ENCODE measurements around the gene LYPD3.

DNA sequence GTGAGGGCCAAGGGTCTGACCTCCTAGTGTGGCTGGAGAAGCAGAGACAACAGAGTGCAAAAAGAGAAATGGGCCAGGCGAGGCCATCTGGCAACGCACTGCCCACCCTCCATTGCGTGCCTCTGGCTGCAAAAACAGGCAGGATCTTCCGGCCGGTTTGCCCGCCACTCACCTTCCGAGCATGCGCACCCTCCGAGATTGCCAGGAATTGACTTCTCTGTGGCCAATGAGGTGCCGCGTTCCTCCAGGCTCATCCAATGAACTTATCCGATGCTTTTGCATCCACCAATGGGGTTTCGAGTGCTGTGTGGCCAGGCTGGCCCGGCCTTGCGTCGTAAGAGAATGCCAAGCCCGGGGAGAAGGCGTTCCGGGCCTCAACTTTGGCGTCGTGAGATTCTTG is 50.9 kb downstream of the LYPD3 start, which contains the start of gene TEX101:
- TF ChIP-seq, protein P1, sequence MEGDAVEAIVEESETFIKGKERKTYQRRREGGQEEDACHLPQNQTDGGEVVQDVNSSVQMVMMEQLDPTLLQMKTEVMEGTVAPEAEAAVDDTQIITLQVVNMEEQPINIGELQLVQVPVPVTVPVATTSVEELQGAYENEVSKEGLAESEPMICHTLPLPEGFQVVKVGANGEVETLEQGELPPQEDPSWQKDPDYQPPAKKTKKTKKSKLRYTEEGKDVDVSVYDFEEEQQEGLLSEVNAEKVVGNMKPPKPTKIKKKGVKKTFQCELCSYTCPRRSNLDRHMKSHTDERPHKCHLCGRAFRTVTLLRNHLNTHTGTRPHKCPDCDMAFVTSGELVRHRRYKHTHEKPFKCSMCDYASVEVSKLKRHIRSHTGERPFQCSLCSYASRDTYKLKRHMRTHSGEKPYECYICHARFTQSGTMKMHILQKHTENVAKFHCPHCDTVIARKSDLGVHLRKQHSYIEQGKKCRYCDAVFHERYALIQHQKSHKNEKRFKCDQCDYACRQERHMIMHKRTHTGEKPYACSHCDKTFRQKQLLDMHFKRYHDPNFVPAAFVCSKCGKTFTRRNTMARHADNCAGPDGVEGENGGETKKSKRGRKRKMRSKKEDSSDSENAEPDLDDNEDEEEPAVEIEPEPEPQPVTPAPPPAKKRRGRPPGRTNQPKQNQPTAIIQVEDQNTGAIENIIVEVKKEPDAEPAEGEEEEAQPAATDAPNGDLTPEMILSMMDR (IDR thresholded peaks at IDR 0.05 in 4 of 5, conservative IDR thresholded peaks at IDR 0.05 in 1 of 5) = no peak
- no peak for TF ChIP-seq POLR2A (IDR thresholded peaks at IDR 0.05)
